CD4-positive, alpha-beta memory T cell (primary cell): ENCODE data around the gene ADRM1. TPM values are rescaled to one million over a fixed set of nuclear protein-coding genes. Genes with fewer than 3 reads are reported as not detected.

Experiments
- CTCF ChIA-PET: fragments of 350-600 bp; sonication (Branson Sonifier 250); formaldehyde crosslinking; loops from one replicate; lab custom pipeline; 2021; ENCODE audit warnings: inconsistent platforms; ENCODE audit not compliant: partially characterized antibody; lab: Charles Lee
- POLR2A ChIA-PET: fragments of 350-600 bp; sonication (Branson Sonifier 250); formaldehyde crosslinking; loops from one replicate; lab custom pipeline; 2021; ENCODE audit not compliant: partially characterized antibody; lab: Charles Lee
- DNase-seq, 5 donors: peaks; one replicate each; pipeline versions ENCODE4 v3.0.0 to v3.0.0-alpha.2; 2020 to 2022; ENCODE audit warnings: mixed read lengths in 1 of 5
- H3K27ac ChIP-seq: one replicate; pipeline ENCODE4 v1.7.0; 2013; ENCODE audit warnings: low read depth, low read length
- H3K27me3 ChIP-seq: 2 replicates; pipeline ENCODE4 v1.7.0; 2013; ENCODE audit warnings: mild to moderate bottlenecking, low read length, moderate library complexity; ENCODE audit not compliant: insufficient read depth
- H3K36me3 ChIP-seq: 2 replicates; pipeline ENCODE4 v1.7.0; 2013; ENCODE audit warnings: mild to moderate bottlenecking, low read length, moderate library complexity; ENCODE audit not compliant: insufficient read depth
- H3K4me1 ChIP-seq: 2 replicates; pipeline ENCODE4 v1.7.0; 2013; ENCODE audit warnings: mild to moderate bottlenecking, low read length, moderate library complexity; ENCODE audit not compliant: insufficient read depth
- H3K4me3 ChIP-seq, 2 donors: one replicate each; pipeline ENCODE4 v1.7.0; 2013; ENCODE audit warnings: low read length in 2 of 2, mild to moderate bottlenecking in 1 of 2
- H3K9me3 ChIP-seq, 2 donors: one replicate each; pipeline ENCODE4 v1.7.0; 2013; ENCODE audit warnings: low read length in 2 of 2, control low read depth in 1 of 2; ENCODE audit not compliant: control insufficient read depth in 1 of 2
- H3K27ac Mint-ChIP-seq, 7 donors: one replicate each; pipeline ENCODE4 v1.8.0; 2020 to 2021; ENCODE audit warnings: mixed read lengths in 7 of 7, mild to moderate bottlenecking in 6 of 7, inconsistent platforms in 3 of 7, moderate library complexity in 3 of 7
- H3K27me3 Mint-ChIP-seq, 2 donors: one replicate each; pipeline ENCODE4 v1.8.0; 2020 to 2021; ENCODE audit warnings: mixed read lengths in 2 of 2
- H3K36me3 Mint-ChIP-seq, 2 donors: one replicate each; pipeline ENCODE4 v1.8.0; 2020 to 2021; ENCODE audit warnings: mixed read lengths in 2 of 2, inconsistent platforms in 1 of 2, mild to moderate bottlenecking in 1 of 2
- H3K4me1 Mint-ChIP-seq, 4 donors: one replicate each; pipeline ENCODE4 v1.8.0; 2020 to 2021; ENCODE audit warnings: mixed read lengths in 4 of 4, mild to moderate bottlenecking in 1 of 4
- H3K4me3 Mint-ChIP-seq, 8 donors: one replicate each; pipeline ENCODE4 v1.8.0; 2020 to 2021; ENCODE audit warnings: mixed read lengths in 8 of 8, mild to moderate bottlenecking in 7 of 8, moderate library complexity in 6 of 8, inconsistent platforms in 3 of 8
- H3K9me3 Mint-ChIP-seq, 8 donors: one replicate each; pipeline ENCODE4 v1.8.0; 2020 to 2021; ENCODE audit warnings: mixed read lengths in 8 of 8, mild to moderate bottlenecking in 5 of 8, inconsistent platforms in 3 of 8, moderate library complexity in 1 of 8
- intact Hi-C: fragments of 100-400 bp; cut with micrococcal nuclease; formaldehyde crosslinking; loops from one replicate; pipeline ENCODE4 v1.15.1; 2023
- polyA plus RNA-seq, 2 donors: library from polyadenylated mRNA; unstranded; fragments of 300-500 nt; fragmentation: Illumina TruSeq; gene quantifications; one replicate each; pipeline ENCODE4 v1.2.3, GENCODE V29; 2021
- total RNA-seq, 2 experiments: library from RNA; stranded (reverse); gene quantifications; one replicate each; pipeline ENCODE4 v1.2.3, GENCODE V29; 2021

Gene ADRM1
- total and polyA plus RNA-seq, 4 experiments from 2014 or later: 59.4 to 102 (median 79.0) TPM

- H3K27me3 ChIP-seq: no peaks in the 10 kb centered on the region
- peaks cover 11 to 32% of the 10 kb centered on the region in 2 donors for H3K36me3 Mint-ChIP-seq
- no peak overlapping the region for H3K4me3 ChIP-seq
- H3K27ac Mint-ChIP-seq: peak overlapping the region in 1 of 7 donors; percentile 37
- peaks cover 27% of the 10 kb centered on the region for H3K4me1 ChIP-seq
- POLR2A ChIA-PET: no interaction called here
- no peaks in the 10 kb centered on the region for H3K9me3 ChIP-seq
- H3K27ac ChIP-seq: no peak overlapping the region
- H3K4me1 Mint-ChIP-seq: peaks cover 8 to 31% (median 22%) of the 10 kb centered on the region in 4 donors
- no peaks in the 10 kb centered on the region for H3K9me3 Mint-ChIP-seq
- peak overlapping the region in 1 of 8 donors; percentile 45 for H3K4me3 Mint-ChIP-seq
- peak in 1 of 5 donors; percentile 39 for DNase-seq
- intact Hi-C loops: no loop called here
- H3K36me3 ChIP-seq: peaks cover 40% of the 10 kb centered on the region
- CTCF ChIA-PET: no interaction called here
- H3K27me3 Mint-ChIP-seq: no peaks in the 10 kb centered on the region
These were observed 3.8 kb downstream of the ADRM1 start for GRCh38 chr20:62306414-62307187.

- Mint-ChIP-seq H3K9me3 (no peaks in the 10 kb centered on the region), H3K4me3 (no peak overlapping the region), H3K27me3 (no peaks in the 10 kb centered on the region), H3K27ac (no peak overlapping the region), H3K4me1 (peaks cover 7 to 25% (median 18%) of the 10 kb centered on the region in 4 donors), H3K36me3 (peaks cover 11 to 27% of the 10 kb centered on the region in 2 donors)
- CTCF ChIA-PET: no interaction called here
- peak in 1 of 5 donors; percentile 39 for DNase-seq
- intact Hi-C loops: no loop called here
- Histone ChIP-seq H3K4me3 (no peak overlapping the region), H3K36me3 (peaks cover 40% of the 10 kb centered on the region), H3K9me3 (no peaks in the 10 kb centered on the region), H3K4me1 (peaks cover 27% of the 10 kb centered on the region), H3K27ac (no peak overlapping the region), H3K27me3 (no peaks in the 10 kb centered on the region)
- POLR2A ChIA-PET: no interaction called here
These were observed 4.7 kb downstream of the ADRM1 start for GRCh38 chr20:62307226-62308101.

- DNase-seq: peak in 1 of 5 donors; percentile 33
- CTCF ChIA-PET: no interaction called here
- no peak overlapping the region for H3K27ac ChIP-seq
- H3K27me3 ChIP-seq: no peaks in the 10 kb centered on the region
- H3K27me3 Mint-ChIP-seq: no peaks in the 10 kb centered on the region
- peaks cover 11 to 24% of the 10 kb centered on the region in 2 donors for H3K36me3 Mint-ChIP-seq
- intact Hi-C loops: no loop called here
- H3K9me3 Mint-ChIP-seq: no peaks in the 10 kb centered on the region
- no peak overlapping the region for H3K4me3 Mint-ChIP-seq
- H3K36me3 ChIP-seq: peaks cover 40% of the 10 kb centered on the region
- peaks cover 7 to 25% (median 16%) of the 10 kb centered on the region in 4 donors for H3K4me1 Mint-ChIP-seq
- POLR2A ChIA-PET: no interaction called here
- H3K4me3 ChIP-seq: no peak overlapping the region
- no peaks in the 10 kb centered on the region for H3K9me3 ChIP-seq
- H3K27ac Mint-ChIP-seq: no peak overlapping the region
- H3K4me1 ChIP-seq: peaks cover 27% of the 10 kb centered on the region
These were observed 5.5 kb downstream of the ADRM1 start for GRCh38 chr20:62308102-62308822.

GRCh38 chr20:62309198-62309944, 6.6 kb downstream of the ADRM1 start:
- Histone ChIP-seq H3K9me3 (no peaks in the 10 kb centered on the region), H3K36me3 (peaks cover 40% of the 10 kb centered on the region), H3K4me1 (peaks cover 17% of the 10 kb centered on the region), H3K4me3 (no peak overlapping the region), H3K27ac (no peak overlapping the region), H3K27me3 (no peaks in the 10 kb centered on the region)
- Mint-ChIP-seq H3K27ac (no peak overlapping the region), H3K4me3 (no peak overlapping the region), H3K36me3 (peaks cover 11 to 16% of the 10 kb centered on the region in 2 donors), H3K4me1 (peaks cover 3 to 14% (median 7%) of the 10 kb centered on the region in 4 donors), H3K9me3 (no peaks in the 10 kb centered on the region), H3K27me3 (no peaks in the 10 kb centered on the region)
- DNase-seq: peak in 1 of 5 donors; percentile 5
- POLR2A ChIA-PET: no interaction called here
- CTCF ChIA-PET: no interaction called here
- intact Hi-C loops: no loop called here

GRCh38 chr20:62309947-62310756, 7.4 kb downstream of the ADRM1 start:
- peak in 1 of 5 donors; percentile 24 for DNase-seq
- no peaks in the 10 kb centered on the region for H3K9me3 Mint-ChIP-seq
- peaks cover 10 to 11% of the 10 kb centered on the region in 2 donors for H3K36me3 Mint-ChIP-seq
- Histone ChIP-seq H3K27me3 (no peaks in the 10 kb centered on the region), H3K4me1 (peaks cover 9% of the 10 kb centered on the region), H3K27ac (no peak overlapping the region), H3K36me3 (peaks cover 38% of the 10 kb centered on the region), H3K9me3 (no peaks in the 10 kb centered on the region), H3K4me3 (no peak overlapping the region)
- H3K27ac Mint-ChIP-seq: no peak overlapping the region
- CTCF ChIA-PET: no interaction called here
- intact Hi-C loops: no loop called here
- peaks cover 3 to 6% (median 4%) of the 10 kb centered on the region in 4 donors for H3K4me1 Mint-ChIP-seq
- H3K27me3 Mint-ChIP-seq: no peaks in the 10 kb centered on the region
- POLR2A ChIA-PET: no interaction called here
- H3K4me3 Mint-ChIP-seq: no peak overlapping the region

- Histone ChIP-seq H3K27me3 (no peaks in the 10 kb centered on the region), H3K9me3 (no peaks in the 10 kb centered on the region), H3K27ac (no peak overlapping the region), H3K4me1 (peaks cover 3% of the 10 kb centered on the region), H3K4me3 (no peak overlapping the region), H3K36me3 (peaks cover 32% of the 10 kb centered on the region)
- POLR2A ChIA-PET: no interaction called here
- H3K27me3 Mint-ChIP-seq: no peaks in the 10 kb centered on the region
- CTCF ChIA-PET: no interaction called here
- DNase-seq: peak in 1 of 5 donors; percentile 18
- peaks cover 7% of the 10 kb centered on the region in 2 donors for H3K36me3 Mint-ChIP-seq
- intact Hi-C loops: no loop called here
- H3K4me3 Mint-ChIP-seq: no peak overlapping the region
- H3K27ac Mint-ChIP-seq: no peak overlapping the region
- H3K9me3 Mint-ChIP-seq: no peaks in the 10 kb centered on the region
- H3K4me1 Mint-ChIP-seq: peaks cover 0 to under 1% (median 0%) of the 10 kb centered on the region in 4 donors
These were observed 7.9 kb downstream of the ADRM1 start for GRCh38 chr20:62310757-62311121.
